HL-60/S4 treated with retinoic acid at 250 ng/mL for 4 days and 3 days (cell line): ENCODE measurements around the gene RUSF1.
"Not testable (repeated sequence)": the region's sequence is repeated elsewhere in the genome, so short reads cannot be mapped to it uniquely, and the experiment has no call there.

Experiments
- in situ Hi-C: fragments of 300-500 bp; cut with MboI; formaldehyde crosslinking; loops from 2 replicates; pipeline ENCODE4 v1.7.0; 2022; ENCODE audit warnings: low sequenced_read_pairs

Gene RUSF1

GRCh38 chr16:31517800-31518402, 9.7 kb upstream of the RUSF1 start:
- in situ Hi-C loops: no loop called here

GRCh38 chr16:31513884-31514283, 5.7 kb upstream of the RUSF1 start:
- in situ Hi-C loops: no loop called here

- in situ Hi-C loops: no loop called here
Measured at GRCh38 chr16:31513126-31513525, 4.9 kb upstream of the RUSF1 start.

- in situ Hi-C loops: no loop called here
Measured at GRCh38 chr16:31508706-31509195, 560 bp upstream of the RUSF1 start.

GRCh38 chr16:31507617-31507928, 618 bp downstream of the RUSF1 start:
- in situ Hi-C loops: no loop called here

GRCh38 chr16:31505483-31505882, 2.7 kb downstream of the RUSF1 start:
- in situ Hi-C loops: no loop called here

GRCh38 chr16:31504159-31504558, 4.0 kb downstream of the RUSF1 start:
- in situ Hi-C loops: no loop called here

- in situ Hi-C loops: not testable (repeated sequence)
Measured at GRCh38 chr16:31503555-31503954, 4.6 kb downstream of the RUSF1 start.

- in situ Hi-C loops: no loop called here
Measured at GRCh38 chr16:31502981-31503380, 5.2 kb downstream of the RUSF1 start.

- in situ Hi-C loops: no loop called here
Measured at GRCh38 chr16:31501966-31502348, 6.2 kb downstream of the RUSF1 start.

- in situ Hi-C loops: no loop called here
Measured at GRCh38 chr16:31501226-31501965, 6.8 kb downstream of the RUSF1 start.

- in situ Hi-C loops: no loop called here
Measured at GRCh38 chr16:31499928-31500327, 8.3 kb downstream of the RUSF1 start.

GRCh38 chr16:31498493-31498892, 9.7 kb downstream of the RUSF1 start:
- in situ Hi-C loops: no loop called here

- in situ Hi-C loops: no loop called here
Measured at GRCh38 chr16:31496670-31497069, 11.5 kb downstream of the RUSF1 start.

GRCh38 chr16:31493506-31494125, 14.6 kb downstream of the RUSF1 start:
- in situ Hi-C loops: no loop called here

GRCh38 chr16:31491778-31492418, 16.3 kb downstream of the RUSF1 start:
- in situ Hi-C loops: no loop called here

- in situ Hi-C loops: no loop called here
Measured at GRCh38 chr16:31489616-31490584, 18.3 kb downstream of the RUSF1 start.

- in situ Hi-C loops: no loop called here
Measured at GRCh38 chr16:31489298-31489564, 19.0 kb downstream of the RUSF1 start.

GRCh38 chr16:31488468-31489297, 19.5 kb downstream of the RUSF1 start:
- in situ Hi-C loops: no loop called here
